Tibial nerve (tissue), 4 donors: ENCODE results near the gene RAB17.

Source experiments
- CTCF ChIP-seq, 5 experiments: fragments of 200-600 bp in 3 of 5; fragments of 450-650 bp in 2 of 5; sonication (generic) in 3 of 5; IDR thresholded peaks; one replicate each; pipeline ENCODE4 v1.5.1; 2016 to 2019; ENCODE audit warnings: antibody characterized with exemption in 5 of 5, mild to moderate bottlenecking in 3 of 5, moderate library complexity in 2 of 5
- EP300 ChIP-seq, 2 donors: sonication (generic); formaldehyde crosslinking; IDR thresholded peaks; one replicate each; pipeline ENCODE4 v1.6.1; 2017; ENCODE audit warnings: antibody characterized with exemption in 2 of 2, mild to moderate bottlenecking in 1 of 2
- POLR2A ChIP-seq, 2 donors: fragments of 450-650 bp; IDR thresholded peaks; one replicate each; pipeline ENCODE4 v1.6.1; 2017; ENCODE audit warnings: antibody characterized with exemption in 2 of 2, mild to moderate bottlenecking in 2 of 2, moderate library complexity in 2 of 2

- TF ChIP-seq CTCF (IDR thresholded peaks at IDR 0.05) (no peak), EP300 (IDR thresholded peaks at IDR 0.05) (no peak), POLR2A (IDR thresholded peaks at IDR 0.05) (no peak)
Observed at GRCh38 chr2:237563816-237564215, 26.7 kb downstream of the RAB17 start.
